Pancreas (tissue), 10 donors: ENCODE data around the gene ADGRE1. TPM values are rescaled to one million over a fixed set of nuclear protein-coding genes. Genes with fewer than 3 reads are reported as not detected.
"Not testable (repeated sequence)": the region's sequence is repeated elsewhere in the genome, so short reads cannot be mapped to it uniquely, and the experiment has no call there.

ENCODE experiments used
- ATAC-seq, 4 donors: fragments of 200-7000 bp; cut with Tn5 transposase; one replicate each; pipeline versions ENCODE4 v1.8.0 to v1.9.1; 2020; ENCODE audit warnings: mild to moderate bottlenecking in 4 of 4, moderate library complexity in 4 of 4
- DNase-seq, 6 donors: peaks; one replicate each; pipeline ENCODE4 v3.0.0-alpha.2; 2020
- FAIRE-seq: peaks from 2 replicates; lab custom pipeline; 2012; peaks lifted over from hg19 to GRCh38; lab: Jason Lieb, UNC
- H3K27ac ChIP-seq, 4 donors: fragments of 200-600 bp; sonication (generic); 1 replicate in 3 of 4; 2 replicates in 1 of 4; pipeline versions ENCODE4 v1.5.0 to v1.8.0; 2020
- H3K27me3 ChIP-seq, 4 donors: fragments of 200-600 bp; one replicate each; pipeline ENCODE4 v1.8.0; 2021
- H3K36me3 ChIP-seq, 3 donors: fragments of 200-600 bp; sonication (generic) in 1 of 3; one replicate each; pipeline versions ENCODE4 v1.5.0 to v1.8.0; 2020 to 2021
- H3K4me1 ChIP-seq, 3 donors: fragments of 200-600 bp; one replicate each; pipeline ENCODE4 v1.8.0; 2021
- H3K4me3 ChIP-seq, 4 donors: fragments of 200-600 bp; sonication (generic) in 2 of 4; one replicate each; pipeline versions ENCODE4 v1.5.0 to v1.8.0; 2020 to 2021
- H3K9me3 ChIP-seq, 4 donors: fragments of 200-600 bp; one replicate each; pipeline ENCODE4 v1.8.0; 2021
- CTCF ChIP-seq, 4 donors: fragments of 200-600 bp; sonication (generic) in 3 of 4; IDR thresholded peaks; one replicate each; pipeline versions ENCODE4 v1.5.0 to v1.8.0; 2021; ENCODE audit warnings: antibody characterized with exemption in 4 of 4
- WGBS, 2 donors: extraction: QIAGEN DNeasy Blood & Tissue Kit; methylation state at CpG; one replicate each; pipeline ENCODE4 v1.1.7; 2013; 5-methylcytosine and 5-hydroxymethylcytosine counted together
- intact Hi-C, 3 donors: fragments of 100-400 bp; cut with DNase I; formaldehyde crosslinking; loops; one replicate each; pipeline versions ENCODE4 v1.11.1 to v1.14.2; 2022
- polyA plus RNA-seq, 2 donors: library from polyadenylated mRNA; stranded (reverse); fragments of 200-250 nt; gene quantifications; one replicate each; pipeline ENCODE4 v1.2.3, GENCODE V29; 2013
- total RNA-seq, 6 donors: library from RNA; stranded (reverse); fragmentation: NEBNext Ultra II Directional in 4 of 6; extraction: Animal tissue kit (Norgen Biotek cat#: 25700) in 4 of 6; gene quantifications; one replicate each; pipeline versions ENCODE4 v1.2.1 to v1.2.4, GENCODE V29; 2021 to 2023
- donor health status: healthy with polysubstance abuse.
- donor health status: DM: no; HTN: no; CAD: no; lungs with moderate emphysema.
- donor health status: DM: no; HTN: no; CAD: no.
- donor health status: control.
- donor health status: control.
- donor health status: Bipolar disorder and iron deficiency.
- donor health status: DM: yes; HTN: yes; CAD: no.
- donor health status: DM: no; HTN: no; CAD: no.
- donor health status: DM: no; HTN: no; CAD: no.
- donor health status: DM: yes; HTN: yes; CAD: no.

ADGRE1 gene
- total and polyA plus RNA-seq, 8 donors, result 0.07 to 0.73 (median 0.28) TPM; not detected in 3

- TF ChIP-seq CTCF (IDR thresholded peaks at IDR 0.05), result no peak
- ATAC-seq (no peak), DNase-seq (no peak), FAIRE-seq (no peak)
- Histone ChIP-seq H3K4me1 (peaks cover 0 to 3% (median 0%) of the 10 kb centered on the region in 3 donors), H3K4me3 (no peak overlapping the region), H3K27ac (no peak overlapping the region), H3K36me3 (no peaks in the 10 kb centered on the region), H3K27me3 (no peaks in the 10 kb centered on the region), H3K9me3 (no peaks in the 10 kb centered on the region)
- WGBS, 2 donors, result 47 to 60% methylated on average over 10 of the region's 10 CpGs
- intact Hi-C loops, result loop anchor here in 1 of 3 donors (10.0 kb wide), 1 partner anchor 351 kb away; no protein-coding TSS in a partner anchor
These were observed 21.5 kb upstream of the ADGRE1 start for GRCh38 chr19:6865849-6866248.

GRCh38 chr19:6866741-6867151 is 20.6 kb upstream of the ADGRE1 start:
- DNase-seq (no peak), ATAC-seq (no peak), FAIRE-seq (no peak)
- no peaks in the 10 kb centered on the region for H3K36me3 ChIP-seq
- TF ChIP-seq CTCF (IDR thresholded peaks at IDR 0.05), result no peak
- peaks cover 0 to 3% (median 0%) of the 10 kb centered on the region in 3 donors for H3K4me1 ChIP-seq
- H3K27ac ChIP-seq, result no peak overlapping the region
- no peaks in the 10 kb centered on the region for H3K27me3 ChIP-seq
- no peaks in the 10 kb centered on the region for H3K9me3 ChIP-seq
- H3K4me3 ChIP-seq, result no peak overlapping the region
- intact Hi-C loops, result loop anchor here in 1 of 3 donors (10.0 kb wide), 1 partner anchor 352 kb away; no protein-coding TSS in a partner anchor
- WGBS, 2 donors, result 37 to 38% methylated on average over 6 of the region's 6 CpGs

- H3K4me1 ChIP-seq, result no peaks in the 10 kb centered on the region
- 3 to 4% methylated on average over 4 of the region's 4 CpGs for WGBS, 2 donors
- H3K9me3 ChIP-seq, result no peaks in the 10 kb centered on the region
- no peak overlapping the region for H3K27ac ChIP-seq
- intact Hi-C loops, result loop anchor here in 1 of 3 donors (10.0 kb wide), 1 partner anchor 354 kb away; no protein-coding TSS in a partner anchor
- ATAC-seq, result no peak
- FAIRE-seq, result no peak
- TF ChIP-seq CTCF (IDR thresholded peaks at IDR 0.05), result no peak
- no peak overlapping the region for H3K4me3 ChIP-seq
- no peaks in the 10 kb centered on the region for H3K36me3 ChIP-seq
- H3K27me3 ChIP-seq, result no peaks in the 10 kb centered on the region
- DNase-seq, result no peak
These were observed 19.0 kb upstream of the ADGRE1 start for GRCh38 chr19:6868351-6868750.

- not testable (repeated sequence) for H3K27ac ChIP-seq, DNase-seq, H3K27me3 ChIP-seq, FAIRE-seq, H3K4me1 ChIP-seq, H3K36me3 ChIP-seq, H3K9me3 ChIP-seq, ATAC-seq, H3K4me3 ChIP-seq
- intact Hi-C loops, result loop anchor here in 1 of 3 donors (10.0 kb wide), 1 partner anchor 355 kb away; no protein-coding TSS in a partner anchor
- WGBS, 2 donors, result 75 to 84% methylated on average over 22 of the region's 22 CpGs
These were observed 18.1 kb upstream of the ADGRE1 start for GRCh38 chr19:6869151-6869882.

GRCh38 chr19:6873708-6874431 is 13.5 kb upstream of the ADGRE1 start:
- Histone ChIP-seq H3K27me3 (no peaks in the 10 kb centered on the region), H3K4me3 (no peak overlapping the region), H3K4me1 (no peaks in the 10 kb centered on the region), H3K27ac (no peak overlapping the region), H3K36me3 (no peaks in the 10 kb centered on the region), H3K9me3 (no peaks in the 10 kb centered on the region)
- intact Hi-C loops, result no loop called here
- WGBS, 2 donors, result 77 to 80% methylated on average over 10 of the region's 10 CpGs
- DNase-seq (no peak), FAIRE-seq (no peak), ATAC-seq (no peak)
- no peak for TF ChIP-seq CTCF (IDR thresholded peaks at IDR 0.05)
